ENCODE data around the gene PMPCA. TPM values are rescaled to one million over a fixed set of nuclear protein-coding genes. Genes with fewer than 3 reads are reported as not detected.

Gene PMPCA
- total and polyA plus RNA-seq, 3 donors from 2014 or later = 66.7 to 78.4 (median 69.8) TPM

GRCh38 chr9:136426787-136427186, 16.3 kb downstream of the PMPCA start:
- 89 to 96% methylated on average over 12 of the region's 12 CpGs for WGBS, 2 donors
- DNase-seq = no peak

GRCh38 chr9:136429075-136429628, 18.7 kb downstream of the PMPCA start:
- TF ChIP-seq CTCF (IDR thresholded peaks at IDR 0.05) = no peak
- TF ChIP-seq POLR2A (IDR thresholded peaks at IDR 0.05) = no peak
- Histone ChIP-seq H3K27ac (no peak overlapping the region), H3K4me1 (no peaks in the 10 kb centered on the region), H3K4me3 (no peak overlapping the region), H3K9me3 (no peaks in the 10 kb centered on the region), H3K27me3 (no peaks in the 10 kb centered on the region), H3K36me3 (ENCODE audit: low read depth, missing control alignments) (no peaks in the 10 kb centered on the region)
- 89% methylated on average over 12 to 21 of the region's 21 CpGs for WGBS, 2 donors
- DNase-seq = no peak
- intact Hi-C loops (cut with DNase I; ENCODE audit: low total_unique reads) = no loop called here

More at GRCh38 chr9:136426787-136427186, 16.3 kb downstream of the PMPCA start:
- Histone ChIP-seq H3K4me1 (no peaks in the 10 kb centered on the region), H3K4me3 (no peak overlapping the region), H3K27me3 (no peaks in the 10 kb centered on the region), H3K36me3 (ENCODE audit: low read depth, missing control alignments) (no peaks in the 10 kb centered on the region), H3K9me3 (no peaks in the 10 kb centered on the region), H3K27ac (no peak overlapping the region)
- intact Hi-C loops (cut with DNase I; ENCODE audit: low total_unique reads) = no loop called here
- no peak for TF ChIP-seq CTCF (IDR thresholded peaks at IDR 0.05)
- no peak for TF ChIP-seq POLR2A (IDR thresholded peaks at IDR 0.05)

GRCh38 chr9:136429683-136430491, 19.4 kb downstream of the PMPCA start:
- no peaks in the 10 kb centered on the region for H3K4me1 ChIP-seq
- intact Hi-C loops (cut with DNase I; ENCODE audit: low total_unique reads) = no loop called here
- H3K4me3 ChIP-seq = no peak overlapping the region
- H3K9me3 ChIP-seq = no peaks in the 10 kb centered on the region
- H3K27me3 ChIP-seq = no peaks in the 10 kb centered on the region
- WGBS, 2 donors = 84 to 87% methylated on average over 28 to 32 of the region's 32 CpGs
- H3K36me3 ChIP-seq (ENCODE audit: low read depth, missing control alignments) = no peaks in the 10 kb centered on the region
- DNase-seq = no peak
- no peak overlapping the region for H3K27ac ChIP-seq
- TF ChIP-seq CTCF (IDR thresholded peaks at IDR 0.05) (no peak), POLR2A (IDR thresholded peaks at IDR 0.05) (no peak)

- DNase-seq = no peak
- Histone ChIP-seq H3K27me3 (no peaks in the 10 kb centered on the region), H3K36me3 (ENCODE audit: low read depth, missing control alignments) (no peaks in the 10 kb centered on the region), H3K27ac (no peak overlapping the region), H3K4me3 (no peak overlapping the region), H3K4me1 (no peaks in the 10 kb centered on the region), H3K9me3 (no peaks in the 10 kb centered on the region)
- 95 to 97% methylated on average over 17 to 27 of the region's 29 CpGs for WGBS, 2 donors
- TF ChIP-seq POLR2A (IDR thresholded peaks at IDR 0.05) (no peak), CTCF (IDR thresholded peaks at IDR 0.05) (no peak)
- intact Hi-C loops (cut with DNase I; ENCODE audit: low total_unique reads) = no loop called here
Observed at GRCh38 chr9:136430588-136431234, 20.3 kb downstream of the PMPCA start.

Measured in testis (tissue), 3 donors.